Hepatocyte (in vitro differentiated cells): ENCODE measurements around the gene PPM1H.

Experiments
- CTCF ChIP-seq: fragments of 200-600 bp; sonication (generic); IDR thresholded peaks from 2 replicates; pipeline ENCODE4 v1.5.1; 2016; ENCODE audit warnings: antibody characterized with exemption, mild to moderate bottlenecking; ENCODE audit not compliant: poor library complexity
- EZH2 ChIP-seq: fragments of 200-600 bp; sonication (generic); IDR thresholded peaks from 2 replicates; pipeline ENCODE4 v1.6.1; 2016; ENCODE audit warnings: antibody characterized with exemption, mild to moderate bottlenecking, borderline replicate concordance
- EZH2phosphoT487 ChIP-seq: fragments of 200-600 bp; sonication (generic); IDR thresholded peaks from one replicate; pipeline ENCODE4 v1.6.1; 2018; ENCODE audit warnings: antibody characterized with exemption, mild to moderate bottlenecking, low read depth, moderate library complexity; ENCODE audit not compliant: unreplicated experiment, severe bottlenecking

- TF ChIP-seq CTCF (no peak), EZH2 (no peak), EZH2phosphoT487 (no peak)
Measured at GRCh38 chr12:62700091-62700880, 234.7 kb downstream of the PPM1H start.
